ENCODE measurements around the gene SFXN5.

SFXN5 gene

DNA sequence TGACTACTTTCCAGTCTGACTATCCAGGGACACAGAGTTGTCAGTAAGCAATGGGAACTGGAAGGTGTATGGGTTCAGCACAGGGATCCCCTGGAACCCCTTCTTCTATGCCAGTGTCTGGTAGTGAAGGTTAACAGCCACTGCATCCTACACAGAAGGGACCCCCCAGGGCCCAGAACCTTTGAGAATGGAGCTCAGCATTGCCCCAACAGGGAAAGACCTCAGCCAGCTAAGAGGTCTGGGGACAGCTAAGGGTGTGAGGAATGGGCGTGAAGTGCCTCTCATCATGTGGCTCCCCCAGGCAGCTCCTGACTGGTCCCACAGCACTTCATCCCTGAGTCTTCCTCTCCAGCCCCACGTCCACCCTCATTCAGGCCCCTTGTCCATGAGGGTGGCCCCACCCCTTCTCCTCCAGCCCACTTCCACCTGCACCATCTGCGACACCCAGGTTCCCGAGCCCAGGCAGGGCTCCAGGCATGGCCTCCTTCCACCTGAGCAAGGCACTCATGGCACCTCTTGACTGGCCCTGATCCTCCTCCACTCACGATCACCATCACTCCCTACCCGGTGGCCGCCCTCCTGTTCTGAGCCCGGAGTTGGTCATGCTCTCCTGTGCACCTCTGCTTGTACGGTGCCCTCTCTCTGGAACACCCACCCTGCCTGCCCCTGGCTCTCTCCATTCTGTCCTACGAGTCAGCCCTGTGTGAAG is 77.1 kb downstream of the SFXN5 start:
- DNase-seq (ENCODE audit: low read depth) = no peak

DNA sequence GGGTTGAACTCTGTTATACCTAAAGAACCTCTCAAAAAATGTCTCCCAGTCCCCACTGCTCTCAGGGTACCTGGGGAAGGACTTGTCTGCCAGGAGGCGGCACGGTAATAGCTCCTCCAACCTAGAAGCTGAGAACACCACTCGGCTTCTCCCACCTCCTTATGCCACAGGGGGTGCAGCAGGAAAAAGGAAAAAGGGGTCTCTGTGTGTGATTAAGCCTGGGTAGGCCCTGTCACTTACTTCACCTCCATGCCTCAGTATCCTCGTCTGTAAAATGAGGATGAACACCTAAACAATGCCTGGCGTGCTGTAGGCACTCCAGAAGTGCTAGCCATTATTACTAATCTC is 77.6 kb downstream of the SFXN5 start:
- DNase-seq (ENCODE audit: low read depth) = no peak

DNA sequence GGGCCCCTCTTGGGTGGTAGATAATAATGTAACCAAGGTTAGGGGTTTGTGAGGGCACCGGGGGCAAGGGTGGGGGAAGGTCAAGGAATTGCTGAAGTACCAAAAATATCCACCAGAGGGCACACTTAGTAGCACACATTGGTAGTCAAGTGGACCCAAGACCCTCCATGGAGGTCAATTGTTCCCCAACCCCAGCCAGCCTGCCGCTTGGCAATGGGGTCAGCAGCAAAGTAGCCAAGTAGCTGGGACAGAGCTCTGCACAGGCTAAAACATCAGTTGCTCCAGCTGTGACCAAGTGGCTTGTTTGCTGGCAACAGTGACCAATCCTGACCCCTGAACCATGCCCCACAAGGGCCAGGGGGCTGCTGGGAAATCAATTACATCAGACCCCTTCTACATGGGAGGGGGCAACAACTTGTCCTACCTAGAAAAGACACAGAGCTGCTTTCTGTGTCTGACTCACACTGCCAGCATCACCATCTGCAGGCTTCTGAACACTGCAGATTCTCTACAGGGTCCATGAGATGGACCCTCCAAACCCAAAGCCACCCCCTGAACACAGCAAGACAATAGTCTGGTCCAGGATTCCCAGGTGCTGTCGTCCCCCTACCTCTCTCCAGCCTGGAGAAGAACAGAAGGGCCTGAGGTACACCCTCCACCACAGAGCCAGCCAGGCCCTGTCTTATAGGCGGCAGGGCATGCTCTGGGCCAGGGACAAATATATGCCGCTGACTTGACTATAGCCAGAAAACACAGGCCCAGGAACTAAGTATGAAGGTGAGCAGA is 78.2 kb downstream of the SFXN5 start:
- DNase-seq (ENCODE audit: low read depth) = peak; percentile 9

DNA sequence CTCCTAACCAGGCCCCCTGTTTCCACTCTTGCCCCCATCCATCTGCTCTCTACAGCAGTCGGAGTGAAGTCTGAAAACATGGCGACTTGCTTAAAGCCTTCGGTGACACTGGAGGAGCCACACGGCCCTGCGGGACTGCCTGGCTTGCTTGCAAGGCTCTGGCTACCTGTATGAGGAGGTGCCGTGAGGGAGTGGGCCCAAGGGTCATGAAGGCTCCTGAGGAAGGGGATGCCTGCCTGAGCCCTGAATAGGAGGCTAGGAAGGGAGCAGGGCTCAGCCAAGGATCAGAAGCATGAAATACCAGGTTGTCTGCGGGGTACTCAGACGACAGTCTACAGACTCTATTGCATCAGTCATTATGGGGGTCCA is 78.8 kb downstream of the SFXN5 start:
- DNase-seq (ENCODE audit: low read depth) = no peak

DNA sequence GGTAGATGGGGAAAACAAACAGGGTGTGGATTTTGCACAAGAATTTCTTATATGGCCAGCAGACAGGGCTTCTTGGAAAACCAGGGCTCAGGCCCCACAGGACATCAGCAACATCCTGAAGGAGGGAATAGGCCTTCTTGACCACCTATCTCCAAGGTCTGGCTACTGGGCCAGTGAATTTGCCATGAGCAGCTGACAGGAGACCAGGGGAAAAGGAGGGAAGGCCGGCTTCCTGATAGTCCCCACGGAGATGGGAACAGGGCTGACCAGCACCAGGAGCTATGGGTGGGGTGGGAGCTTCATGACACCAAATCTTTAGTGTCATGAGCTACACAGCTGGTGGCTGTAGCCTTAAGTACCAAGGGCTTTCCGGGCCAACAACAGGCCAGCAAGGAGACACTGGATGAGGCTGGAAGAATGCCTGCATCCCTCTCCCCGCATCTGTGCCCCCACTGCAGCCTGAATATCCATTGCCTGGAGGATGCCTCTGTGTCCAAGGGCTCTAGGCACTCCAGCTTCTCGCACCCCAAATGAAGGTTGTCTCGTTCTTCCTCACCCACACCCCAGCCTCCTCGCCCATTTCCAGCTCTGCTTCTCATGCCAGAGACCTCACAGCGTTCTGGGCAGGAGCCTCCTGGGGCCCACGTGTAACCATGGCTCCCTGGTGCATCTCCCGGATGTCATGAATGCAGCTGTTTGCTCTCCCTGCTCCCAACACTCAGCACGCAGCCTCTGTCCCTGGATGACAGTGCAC is 79.4 kb downstream of the SFXN5 start:
- DNase-seq (ENCODE audit: low read depth) = no peak

DNA sequence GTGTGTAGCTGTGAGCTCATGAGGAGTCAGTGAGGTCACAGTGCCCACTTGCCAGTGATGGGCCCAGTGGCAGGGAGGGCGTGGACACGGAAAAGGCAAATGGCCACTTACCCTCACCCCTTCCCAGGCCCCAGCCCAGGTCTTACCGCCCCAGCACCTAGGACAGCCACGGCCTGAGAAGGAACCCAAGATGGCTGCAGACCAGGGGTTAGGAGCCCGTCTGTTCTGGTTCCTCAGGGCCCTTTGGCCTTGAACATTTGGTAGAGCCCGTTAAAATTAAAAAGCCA is 80.1 kb downstream of the SFXN5 start:
- no peak for DNase-seq (ENCODE audit: low read depth)

DNA sequence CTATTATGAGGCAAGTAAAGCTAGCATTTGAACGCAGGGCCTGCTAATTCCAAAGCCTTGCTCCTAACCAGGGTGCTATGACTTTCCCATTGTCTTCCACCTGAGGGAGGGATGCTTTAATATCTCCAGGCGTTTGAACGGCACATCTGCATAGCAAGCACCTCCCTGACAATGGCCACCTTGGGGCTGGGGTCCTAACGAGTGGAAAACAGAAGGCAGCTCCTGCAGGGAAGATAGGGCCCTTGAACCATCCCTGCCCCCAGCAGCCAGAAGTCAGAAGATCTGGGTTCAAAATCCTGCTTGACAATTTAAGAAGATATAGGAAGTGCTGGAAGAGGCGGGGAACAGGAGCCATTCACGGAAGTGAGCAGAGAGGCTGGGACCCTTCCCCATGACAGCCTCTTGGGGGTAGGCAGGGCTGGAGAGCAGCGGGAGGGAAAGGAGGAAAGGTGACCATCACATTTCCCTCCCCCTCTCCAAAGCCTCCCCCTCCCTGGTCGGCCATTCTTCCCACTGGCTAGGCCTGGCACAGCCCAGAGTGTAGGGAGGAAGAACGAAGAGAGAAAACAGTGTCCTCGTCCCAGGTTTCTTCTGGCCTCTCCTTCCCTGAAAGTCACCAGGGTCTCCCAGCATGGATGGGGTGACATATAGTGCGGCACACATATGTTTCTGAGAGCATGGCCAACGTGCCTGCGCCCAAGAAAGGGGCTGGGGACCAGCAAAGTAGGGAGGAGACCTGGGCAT is 80.6 kb downstream of the SFXN5 start:
- DNase-seq (ENCODE audit: low read depth) = no peak

DNA sequence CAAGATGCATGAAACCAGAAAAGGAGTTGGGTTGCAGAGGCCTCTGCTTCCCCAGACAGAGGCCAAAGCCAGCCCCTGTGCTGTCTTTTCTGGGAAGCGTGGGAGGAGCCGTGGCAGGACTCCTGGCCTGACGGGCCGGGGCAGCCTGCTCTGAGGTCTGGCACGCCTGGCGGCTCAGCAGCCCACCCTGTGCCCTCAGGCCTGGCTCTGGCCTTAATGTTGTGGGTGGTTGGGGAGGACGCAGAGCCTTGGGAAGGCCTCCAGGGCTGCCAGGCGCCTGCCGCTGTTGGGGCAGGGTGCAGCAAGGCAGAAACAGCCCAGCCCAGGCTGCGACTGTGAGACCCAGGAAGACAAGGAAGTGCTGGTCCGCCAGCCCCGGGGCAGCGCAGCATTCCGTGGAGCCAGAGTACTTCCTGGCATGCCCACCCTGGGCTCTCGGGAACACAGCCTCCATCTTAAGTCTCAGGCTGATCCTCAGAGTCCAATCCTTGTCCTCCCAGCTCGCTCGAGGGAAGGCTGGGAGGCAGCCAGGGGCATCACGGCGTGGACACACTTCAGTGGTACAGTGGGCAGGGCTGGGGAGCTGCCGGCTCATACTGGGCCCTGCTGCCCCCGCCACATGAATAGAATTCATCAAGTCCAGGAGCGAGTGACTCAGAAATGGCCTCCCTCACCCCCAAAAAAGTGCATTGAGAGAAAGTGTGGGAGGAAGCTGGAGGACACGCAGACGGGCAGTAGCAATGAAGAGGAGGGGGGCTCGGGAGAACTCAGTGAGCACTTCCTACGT is 81.5 kb downstream of the SFXN5 start:
- DNase-seq (ENCODE audit: low read depth) = no peak

DNA sequence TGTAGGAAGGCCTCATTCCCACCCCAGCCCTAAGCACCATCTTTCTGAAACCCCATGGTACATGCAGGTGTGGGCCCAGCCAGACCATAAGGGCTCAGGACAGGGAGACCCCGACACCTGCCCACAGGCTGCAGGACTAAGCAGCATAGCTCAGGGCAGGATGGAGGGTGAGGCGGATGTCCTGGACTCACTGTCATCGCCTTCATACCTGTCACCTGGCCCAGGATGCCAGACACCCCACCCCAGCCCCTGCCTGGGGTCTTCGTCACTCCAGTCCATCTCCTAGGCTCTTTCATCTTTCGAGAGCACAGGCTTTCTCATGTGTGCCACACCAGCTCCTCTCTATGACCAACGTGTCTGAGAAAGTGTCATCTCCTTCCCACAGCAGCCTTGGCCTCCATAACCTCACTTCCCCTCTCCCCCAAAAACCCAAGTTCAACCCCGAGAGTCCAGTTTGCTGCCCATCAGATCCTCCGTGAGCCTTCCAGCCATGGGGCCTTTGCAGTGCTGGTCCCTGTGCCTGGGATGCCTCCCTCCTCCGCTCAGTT is 82.7 kb downstream of the SFXN5 start:
- DNase-seq (ENCODE audit: low read depth) = no peak

DNA sequence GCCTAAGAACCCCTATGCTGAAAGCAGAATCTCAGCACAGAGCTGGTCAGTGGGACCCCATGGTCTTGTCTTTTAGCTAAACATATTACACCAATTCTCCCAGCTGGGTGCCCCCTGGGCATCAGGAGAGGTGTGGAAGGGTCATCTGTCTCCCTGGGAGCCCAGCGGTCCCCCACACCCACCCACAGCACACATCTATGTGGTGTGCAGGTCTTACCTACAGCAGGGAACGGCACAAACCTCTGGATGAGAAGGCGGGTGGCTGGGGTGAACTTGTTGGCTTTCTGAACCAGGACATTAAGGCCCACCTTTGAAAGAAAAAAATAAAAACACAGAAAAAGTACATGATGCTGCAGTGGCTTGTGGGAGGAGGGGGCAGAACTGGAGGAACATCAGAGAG is 83.5 kb downstream of the SFXN5 start:
- no peak for DNase-seq (ENCODE audit: low read depth)

DNA sequence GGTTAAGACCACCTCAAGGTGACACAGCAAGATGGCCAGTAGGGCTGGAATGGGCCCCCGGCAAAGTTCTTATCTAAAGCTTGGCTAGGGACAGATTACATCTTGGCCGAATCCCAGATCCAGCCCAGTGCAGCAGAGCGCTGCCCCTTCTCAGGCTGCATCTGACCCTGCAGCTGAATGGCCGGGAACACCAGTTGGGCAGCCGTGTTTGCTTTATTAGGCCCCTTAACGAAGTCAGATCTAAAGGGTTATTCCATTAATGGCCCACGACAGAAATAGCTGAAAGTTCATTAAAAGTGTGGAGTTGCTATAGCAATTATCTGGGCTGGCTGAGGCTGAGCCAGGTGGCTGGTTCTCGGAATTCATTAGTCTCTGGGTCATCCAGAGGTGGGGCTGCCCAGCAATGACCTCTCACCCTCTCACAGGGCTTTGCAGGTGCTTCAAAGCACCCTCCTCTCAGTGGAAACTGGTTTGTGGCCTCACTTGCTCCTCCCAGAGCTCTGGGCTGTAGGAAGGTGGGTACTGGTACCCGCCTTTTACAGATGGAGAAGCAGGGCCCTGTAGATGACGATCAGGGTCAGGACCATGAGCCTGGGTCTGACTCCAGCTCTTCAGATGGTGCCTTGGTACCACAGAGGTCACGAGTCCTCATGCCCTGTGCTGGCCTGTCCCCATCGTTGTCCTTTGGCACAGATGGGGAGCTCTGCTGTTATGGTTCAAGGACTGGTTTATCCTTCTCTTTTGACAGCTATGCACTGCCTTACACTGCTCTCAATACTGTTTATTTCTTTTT is 85.4 kb downstream of the SFXN5 start:
- DNase-seq (ENCODE audit: low read depth) = no peak

DNA sequence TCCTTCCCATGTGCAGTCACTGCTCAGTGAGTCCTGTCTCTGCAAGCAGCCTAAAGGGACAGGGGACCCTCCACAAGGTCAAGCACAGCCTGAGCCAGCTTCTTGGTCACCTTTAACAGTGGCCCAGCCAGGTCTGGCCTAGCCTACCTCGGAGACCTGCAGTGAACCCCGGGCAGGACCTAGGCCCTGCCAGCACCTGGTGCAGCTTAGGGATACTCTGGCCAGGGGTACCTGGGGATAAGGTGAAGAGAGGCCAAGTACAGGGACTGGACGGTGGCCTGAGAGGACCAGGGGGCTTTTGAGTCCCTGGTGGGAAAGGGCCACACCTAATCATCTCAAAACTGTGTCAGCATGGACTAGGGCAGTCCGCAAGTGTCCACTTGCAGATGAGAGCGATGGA is 86.4 kb downstream of the SFXN5 start:
- no peak for DNase-seq (ENCODE audit: low read depth)

DNA sequence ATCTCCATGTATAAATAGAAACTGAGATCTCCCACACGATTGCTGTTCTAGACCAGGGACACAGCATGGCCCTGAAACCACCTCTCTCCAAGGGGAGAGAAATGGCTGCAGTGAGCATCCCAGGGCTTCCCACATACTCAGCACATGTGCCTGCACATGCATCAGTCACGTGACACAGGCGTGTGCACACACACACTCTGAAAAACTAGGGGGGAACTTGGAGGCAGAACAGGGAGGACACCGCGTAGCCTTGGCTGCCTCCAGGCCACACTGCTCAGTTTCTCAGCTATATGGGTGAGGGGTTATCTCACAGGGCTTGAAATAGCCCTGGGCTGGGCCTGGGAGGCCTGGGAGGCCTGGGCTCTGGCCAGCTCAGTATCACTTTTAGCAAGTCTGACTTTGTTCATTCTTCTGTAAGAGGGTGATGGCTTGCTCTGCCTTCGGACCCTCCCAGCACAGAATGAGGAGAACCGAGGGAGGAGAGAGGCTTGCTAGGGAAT is 87.3 kb downstream of the SFXN5 start:
- DNase-seq (ENCODE audit: low read depth) = no peak

DNA sequence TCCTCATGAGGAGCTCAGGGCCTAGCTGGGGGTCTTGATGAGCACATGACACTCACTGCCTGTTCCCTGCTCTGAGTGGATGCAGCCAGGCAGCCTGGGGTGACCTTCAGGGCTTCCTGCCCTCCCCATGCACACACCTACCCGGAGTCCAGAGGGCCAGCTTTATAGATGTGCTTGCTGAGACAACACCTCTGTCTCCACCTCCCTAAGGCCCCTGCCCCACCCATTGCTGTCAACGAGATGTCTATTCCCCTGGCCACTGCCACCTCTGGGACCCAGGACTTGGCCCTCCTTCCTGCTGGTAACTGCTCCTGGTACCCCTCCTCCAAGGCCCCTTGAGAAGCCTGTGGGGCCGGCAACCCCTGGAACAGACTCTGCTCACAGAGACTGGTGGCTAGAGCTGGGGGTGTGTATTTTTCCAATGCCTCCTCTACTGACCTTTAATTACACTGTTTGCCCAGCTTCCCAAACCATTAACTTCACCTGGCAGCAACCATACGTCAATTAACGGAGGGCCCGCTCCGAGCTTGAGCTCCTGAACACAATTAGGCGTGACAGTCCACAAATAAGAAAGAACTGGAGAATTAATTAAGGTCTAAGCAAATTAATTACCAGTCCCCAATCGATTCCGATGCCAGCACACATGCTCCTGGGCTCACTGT is 87.9 kb downstream of the SFXN5 start:
- no peak for DNase-seq (ENCODE audit: low read depth)

DNA sequence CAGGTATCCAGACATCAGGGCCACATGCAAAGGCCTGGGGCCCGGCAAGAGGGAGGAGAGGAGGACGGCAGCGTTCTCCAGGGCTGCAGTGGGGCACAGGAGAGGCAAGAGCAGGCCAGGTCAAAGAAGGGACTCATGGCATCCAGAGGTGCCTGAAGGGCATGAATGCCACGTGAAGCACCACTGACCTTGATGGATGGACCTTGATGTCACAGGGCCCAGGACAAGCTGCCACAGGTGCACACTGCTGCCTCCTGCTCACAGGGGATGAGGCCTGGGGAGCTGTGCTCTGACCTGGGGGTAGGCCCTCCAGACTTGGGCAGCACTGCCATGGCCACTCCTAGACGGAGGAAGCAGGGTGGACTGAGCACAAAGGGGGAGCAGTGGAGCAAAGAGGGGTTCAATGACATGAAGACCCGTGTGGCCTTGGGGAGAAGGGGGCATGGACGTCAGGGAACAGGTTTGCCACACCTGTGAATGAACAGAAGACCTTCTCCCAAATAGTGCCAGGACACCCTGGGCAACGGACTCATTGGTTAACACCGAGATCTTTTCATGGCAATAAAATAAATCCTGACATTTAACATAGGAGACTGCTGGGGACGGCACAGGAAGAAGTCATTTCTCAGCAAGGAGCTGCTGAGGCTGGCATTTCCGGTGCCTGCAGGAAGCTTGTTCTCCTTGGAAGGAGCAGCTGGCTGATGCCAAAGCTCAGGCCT is 88.6 kb downstream of the SFXN5 start:
- no peak for DNase-seq (ENCODE audit: low read depth)

DNA sequence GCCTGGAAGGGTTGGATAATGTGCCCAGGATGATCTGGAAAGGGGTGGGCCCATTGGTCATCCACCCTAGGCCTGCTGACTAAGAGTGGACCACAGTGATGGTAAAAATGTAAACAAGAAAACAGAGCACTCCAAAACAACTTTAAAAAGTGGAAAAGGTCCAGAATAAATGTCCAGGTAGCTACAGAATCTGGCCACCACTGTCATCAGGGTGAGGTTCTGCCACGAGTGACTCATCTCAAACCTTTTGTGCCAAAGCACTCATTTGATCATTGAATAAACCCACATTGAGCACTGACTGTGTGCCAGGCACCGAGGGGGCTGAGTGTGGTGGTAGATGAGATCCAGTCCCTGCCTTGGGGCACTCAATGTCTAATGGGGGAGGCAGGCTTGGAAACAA is 89.3 kb downstream of the SFXN5 start:
- DNase-seq (ENCODE audit: low read depth) = no peak

DNA sequence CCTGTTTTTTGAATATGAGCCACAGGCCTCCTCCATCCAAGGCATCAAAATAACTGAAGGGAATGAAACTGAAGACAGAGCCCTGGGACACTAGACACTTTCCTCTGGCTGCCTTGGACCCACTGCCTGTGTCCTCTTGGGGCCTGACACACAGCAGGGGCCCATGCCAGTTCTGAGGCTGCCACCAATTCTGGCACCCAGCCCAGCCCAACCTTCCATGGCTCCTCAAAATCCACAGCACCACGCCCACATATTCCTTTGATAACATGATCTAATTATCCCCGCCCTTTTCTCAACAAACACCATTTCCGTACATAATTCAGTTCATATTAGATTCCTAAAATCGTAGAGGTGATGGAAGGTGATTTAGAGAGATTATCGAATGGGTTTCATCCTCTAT is 90.0 kb downstream of the SFXN5 start:
- DNase-seq (ENCODE audit: low read depth) = no peak

DNA sequence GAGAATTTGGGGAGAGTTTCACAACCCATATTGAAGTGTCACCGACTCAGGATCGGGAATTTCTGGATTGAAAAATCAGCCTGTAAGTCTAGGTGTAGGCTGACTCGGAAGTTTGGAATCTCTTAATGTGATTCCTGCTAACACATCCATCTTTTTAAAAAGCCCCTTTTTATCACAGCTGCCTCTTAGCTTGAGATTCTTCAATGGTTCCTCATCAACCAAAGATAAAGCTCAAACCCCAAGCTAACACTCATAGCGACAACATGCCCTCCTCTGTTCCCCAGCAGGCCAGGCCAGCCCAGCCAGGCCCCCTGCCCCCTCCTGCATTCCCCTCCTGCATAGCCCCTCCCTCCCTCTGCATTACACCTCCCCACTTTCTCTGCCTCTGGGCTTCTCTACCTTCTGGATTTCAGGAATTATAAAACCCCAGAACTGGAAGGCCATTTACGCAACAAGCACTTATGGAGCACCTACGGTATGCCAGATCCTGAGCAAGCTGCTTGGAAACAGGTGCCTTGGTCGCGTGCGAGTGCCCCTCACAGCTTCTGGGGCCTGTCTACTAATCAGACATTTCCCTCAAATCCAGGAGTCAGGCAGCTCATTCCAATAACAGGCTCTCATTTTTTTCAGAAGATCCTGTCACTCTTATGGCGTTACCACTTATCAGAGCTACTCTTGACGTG is 90.8 kb downstream of the SFXN5 start:
- peak; percentile 21 for DNase-seq (ENCODE audit: low read depth)

DNA sequence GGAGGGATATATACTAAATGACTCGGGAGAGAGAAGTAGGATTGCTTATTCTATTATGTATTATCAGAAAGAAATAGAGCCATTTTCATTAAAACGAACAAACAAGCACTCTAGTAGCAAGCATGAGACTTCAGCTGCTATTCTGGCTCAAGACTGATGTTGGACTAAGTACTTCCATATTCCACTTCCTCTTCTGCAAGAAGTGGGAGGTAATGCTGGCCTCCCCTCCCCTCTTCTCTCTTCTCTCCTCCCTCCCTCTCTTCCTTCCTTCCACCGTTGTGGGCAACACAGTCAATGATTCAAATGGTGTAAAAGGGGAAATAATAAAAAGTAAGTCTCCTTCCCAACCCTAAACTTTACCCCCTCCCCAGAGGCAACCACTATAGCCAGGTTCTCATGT is 91.6 kb downstream of the SFXN5 start:
- DNase-seq (ENCODE audit: low read depth) = no peak
